ENCODE data around the gene TLX2. TPM values are rescaled to one million over a fixed set of nuclear protein-coding genes. Genes with fewer than 3 reads are reported as not detected.
A peak's percentile ranks its signal among the peaks of the same experiment; 100 is the strongest.

The TLX2 gene
- total RNA-seq, 1 donor from 2014 or later: not detected

GRCh38 chr2:74495440-74495839, 18.8 kb upstream of the TLX2 start:
- peaks cover 5% of the 10 kb centered on the region for H3K27me3 ChIP-seq
- peaks cover 31 to 34% of the 10 kb centered on the region in 2 donors for H3K36me3 ChIP-seq
- H3K4me3 ChIP-seq: no peak overlapping the region
- no peaks in the 10 kb centered on the region for H3K9me3 ChIP-seq
- no peak overlapping the region for H3K27ac ChIP-seq
- DNase-seq (ENCODE audit: low spot score in 2 of 2): no peak
- TF ChIP-seq, protein P1, sequence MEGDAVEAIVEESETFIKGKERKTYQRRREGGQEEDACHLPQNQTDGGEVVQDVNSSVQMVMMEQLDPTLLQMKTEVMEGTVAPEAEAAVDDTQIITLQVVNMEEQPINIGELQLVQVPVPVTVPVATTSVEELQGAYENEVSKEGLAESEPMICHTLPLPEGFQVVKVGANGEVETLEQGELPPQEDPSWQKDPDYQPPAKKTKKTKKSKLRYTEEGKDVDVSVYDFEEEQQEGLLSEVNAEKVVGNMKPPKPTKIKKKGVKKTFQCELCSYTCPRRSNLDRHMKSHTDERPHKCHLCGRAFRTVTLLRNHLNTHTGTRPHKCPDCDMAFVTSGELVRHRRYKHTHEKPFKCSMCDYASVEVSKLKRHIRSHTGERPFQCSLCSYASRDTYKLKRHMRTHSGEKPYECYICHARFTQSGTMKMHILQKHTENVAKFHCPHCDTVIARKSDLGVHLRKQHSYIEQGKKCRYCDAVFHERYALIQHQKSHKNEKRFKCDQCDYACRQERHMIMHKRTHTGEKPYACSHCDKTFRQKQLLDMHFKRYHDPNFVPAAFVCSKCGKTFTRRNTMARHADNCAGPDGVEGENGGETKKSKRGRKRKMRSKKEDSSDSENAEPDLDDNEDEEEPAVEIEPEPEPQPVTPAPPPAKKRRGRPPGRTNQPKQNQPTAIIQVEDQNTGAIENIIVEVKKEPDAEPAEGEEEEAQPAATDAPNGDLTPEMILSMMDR (IDR thresholded peaks at IDR 0.05): no peak
- intact Hi-C loops (cut with DNase I): no loop called here
- H3K4me1 ChIP-seq: peaks cover 0 to 8% of the 10 kb centered on the region in 2 donors

DNA sequence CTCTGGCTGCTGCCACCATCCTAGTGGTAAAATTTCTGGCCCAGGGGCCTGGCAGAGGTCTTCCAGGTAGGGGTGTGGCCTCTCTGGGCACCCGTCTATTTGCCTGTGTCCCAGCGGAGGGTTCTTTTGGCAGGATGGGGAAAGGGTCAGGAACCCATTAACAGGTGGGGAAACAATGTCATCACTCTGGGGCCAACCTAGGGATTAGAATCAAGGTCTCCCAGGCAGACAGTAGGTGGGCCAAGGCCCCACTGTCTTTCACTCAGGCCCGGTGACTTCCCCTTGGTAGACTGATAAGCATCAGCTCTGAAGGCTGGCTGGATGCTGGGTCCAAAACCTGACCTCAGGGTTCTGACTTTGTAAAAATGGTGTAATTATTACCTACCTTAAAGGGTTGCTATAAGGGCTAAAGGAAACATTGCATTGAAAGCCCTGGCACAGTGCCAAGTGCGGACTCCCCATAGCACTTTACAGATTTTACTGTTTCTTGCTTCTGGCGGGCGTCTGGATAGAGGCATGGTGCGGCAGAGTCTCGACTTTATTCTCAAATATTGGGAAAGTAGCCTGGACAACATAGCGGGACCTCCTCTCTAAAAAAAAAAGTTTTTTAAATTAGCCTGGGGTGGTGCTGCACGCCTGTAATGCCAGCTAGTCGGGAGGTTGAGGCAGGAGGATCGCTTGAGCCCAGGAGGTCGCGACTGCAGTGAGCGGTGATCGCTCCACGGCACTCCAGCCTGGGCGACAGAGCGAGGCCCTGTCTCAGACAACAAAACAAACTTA, 17.1 kb upstream of the TLX2 start:
- no peaks in the 10 kb centered on the region for H3K9me3 ChIP-seq
- H3K36me3 ChIP-seq: peaks cover 14 to 17% of the 10 kb centered on the region in 2 donors
- TF ChIP-seq, protein P1 (IDR thresholded peaks at IDR 0.05): no peak
- intact Hi-C loops (cut with DNase I): no loop called here
- no peak for DNase-seq (ENCODE audit: low spot score in 2 of 2)
- H3K27ac ChIP-seq: no peak overlapping the region
- H3K27me3 ChIP-seq: peaks cover 5% of the 10 kb centered on the region
- peaks cover 0 to 8% of the 10 kb centered on the region in 2 donors for H3K4me1 ChIP-seq
- peak overlapping the region; percentile 9 to 51 for H3K4me3 ChIP-seq

DNA sequence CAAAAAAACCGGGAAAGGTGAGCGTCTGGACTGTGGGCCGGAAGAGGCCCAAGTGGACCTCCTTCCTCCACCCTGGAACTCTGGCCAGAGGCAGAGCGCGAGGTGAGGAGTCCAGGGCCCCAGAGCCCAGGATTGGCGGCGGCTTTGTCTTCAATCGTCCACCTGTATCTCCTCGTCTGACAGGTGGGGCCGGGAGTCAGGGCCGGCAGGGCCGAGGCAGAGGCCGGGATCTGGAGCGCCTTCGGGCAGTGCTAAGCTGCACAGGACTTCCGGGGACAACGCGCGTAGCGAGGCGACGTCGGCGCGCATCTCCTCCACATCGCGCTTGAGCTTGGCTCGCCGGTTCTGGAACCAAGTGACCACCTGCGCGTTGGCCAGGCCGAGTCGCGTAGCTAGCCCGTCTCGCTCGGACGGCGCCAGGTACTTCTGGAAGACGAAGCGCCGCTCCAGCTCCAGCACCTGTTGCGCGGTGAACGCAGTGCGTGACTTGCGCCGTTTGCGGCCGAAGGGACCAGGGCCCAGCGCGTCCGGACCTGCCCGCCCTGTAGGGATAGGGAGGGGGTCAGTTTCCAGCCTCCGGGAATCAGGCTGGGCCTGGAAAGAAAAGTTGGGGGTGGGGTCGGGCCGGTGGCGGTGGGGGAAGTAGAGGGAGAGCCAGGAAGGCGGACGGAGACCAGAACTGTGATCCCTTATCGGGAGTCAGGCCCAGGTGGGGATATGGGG, 16.3 kb upstream of the TLX2 start:
- TF ChIP-seq, protein P1 (IDR thresholded peaks at IDR 0.05): no peak
- Histone ChIP-seq H3K4me3 (peak overlapping the region; percentile 9 to 51), H3K9me3 (no peaks in the 10 kb centered on the region), H3K4me1 (peaks cover 0 to 8% of the 10 kb centered on the region in 2 donors), H3K27ac (no peak overlapping the region), H3K36me3 (peaks cover 6 to 9% of the 10 kb centered on the region in 2 donors), H3K27me3 (peaks cover 5% of the 10 kb centered on the region)
- intact Hi-C loops (cut with DNase I): no loop called here
- no peak for DNase-seq (ENCODE audit: low spot score in 2 of 2)

- TF ChIP-seq, protein P1 (IDR thresholded peaks at IDR 0.05): no peak
- H3K4me1 ChIP-seq: peaks cover 3 to 13% of the 10 kb centered on the region in 2 donors
- H3K4me3 ChIP-seq: peak overlapping the region; percentile 12 to 51
- no peak overlapping the region for H3K27ac ChIP-seq
- DNase-seq (ENCODE audit: low spot score in 2 of 2): no peak
- intact Hi-C loops (cut with DNase I): no loop called here
- H3K27me3 ChIP-seq: peaks cover 5% of the 10 kb centered on the region
- peaks cover under 1 to 2% of the 10 kb centered on the region in 2 donors for H3K36me3 ChIP-seq
- H3K9me3 ChIP-seq: no peaks in the 10 kb centered on the region
These were observed 15.6 kb upstream of the TLX2 start for GRCh38 chr2:74498500-74499266.

DNA sequence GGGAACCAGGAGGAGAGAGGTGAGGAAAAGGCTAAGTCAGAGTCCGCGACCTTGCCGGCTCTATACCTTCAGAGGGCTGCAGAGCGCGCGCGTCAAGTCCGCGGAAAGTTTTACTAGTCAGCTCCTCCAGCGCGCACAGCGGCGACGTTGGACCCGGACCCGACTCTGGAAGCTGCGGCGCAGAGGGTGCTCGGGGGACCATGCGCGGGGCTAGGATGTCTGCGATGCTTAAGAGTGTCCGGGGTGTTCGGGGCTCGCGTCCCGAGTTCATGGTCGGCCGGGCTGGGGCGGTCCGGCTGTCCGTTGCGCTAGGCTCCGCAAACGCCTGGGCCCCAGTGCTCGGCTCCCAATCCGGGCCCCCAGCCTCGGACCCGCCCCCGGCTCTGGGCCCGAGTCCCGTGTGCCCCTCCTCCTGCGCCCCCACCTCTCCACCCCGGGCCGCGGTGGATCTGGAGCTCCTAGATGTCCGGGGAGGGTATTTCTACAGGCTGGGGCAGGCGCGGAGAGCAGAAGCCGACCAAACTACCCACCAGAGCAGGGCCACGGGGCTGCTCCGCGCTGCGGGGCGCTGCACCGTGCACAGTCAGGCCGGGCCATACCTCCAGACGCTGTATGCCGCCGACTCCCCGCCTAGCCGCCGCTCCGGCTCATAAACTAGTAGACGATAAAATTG, 14.8 kb upstream of the TLX2 start, which contains the start of gene LBX2:
Gene LBX2 (minus strand): TSS at position 337 of the 673 bp plus-strand sequence. CDS start 66 bp downstream, at position 271.
- Histone ChIP-seq H3K4me1 (peaks cover 3 to 13% of the 10 kb centered on the region in 2 donors), H3K27ac (no peak within 1 kb of the TSS), H3K4me3 (peak within 1 kb of the TSS; percentile 12 to 51), H3K36me3 (no peaks in the 10 kb centered on the region), H3K27me3 (peaks cover 5% of the 10 kb centered on the region), H3K9me3 (no peaks in the 10 kb centered on the region)
- TF ChIP-seq, protein P1 (IDR thresholded peaks at IDR 0.05): no peak
- intact Hi-C loops (cut with DNase I): no loop called here
- DNase-seq (ENCODE audit: low spot score in 2 of 2): no peak
